ENCODE data around the gene ITPR1.
A peak's percentile ranks its signal among the peaks of the same experiment; 100 is the strongest.

ITPR1 gene

DNA sequence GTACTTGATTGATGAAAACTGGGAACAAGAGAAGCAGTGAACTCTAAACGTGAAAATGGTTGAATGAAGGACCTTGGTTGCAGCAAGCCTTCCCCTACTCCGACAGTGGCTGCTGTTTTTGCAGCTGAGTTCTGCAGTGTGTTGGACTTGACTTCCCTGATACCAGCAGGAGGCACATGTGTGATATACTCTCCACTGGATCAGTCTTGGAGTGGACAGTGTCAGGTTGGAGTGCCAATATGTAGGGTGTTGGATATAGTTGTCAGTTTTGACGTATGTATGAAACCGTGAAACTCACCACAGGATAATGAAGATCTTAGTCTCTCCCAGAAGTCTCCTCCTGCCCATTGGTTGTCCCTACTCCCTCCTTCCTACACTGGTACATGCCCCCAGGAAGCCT is 106.5 kb downstream of the ITPR1 start:
- FAIRE-seq = no peak

DNA sequence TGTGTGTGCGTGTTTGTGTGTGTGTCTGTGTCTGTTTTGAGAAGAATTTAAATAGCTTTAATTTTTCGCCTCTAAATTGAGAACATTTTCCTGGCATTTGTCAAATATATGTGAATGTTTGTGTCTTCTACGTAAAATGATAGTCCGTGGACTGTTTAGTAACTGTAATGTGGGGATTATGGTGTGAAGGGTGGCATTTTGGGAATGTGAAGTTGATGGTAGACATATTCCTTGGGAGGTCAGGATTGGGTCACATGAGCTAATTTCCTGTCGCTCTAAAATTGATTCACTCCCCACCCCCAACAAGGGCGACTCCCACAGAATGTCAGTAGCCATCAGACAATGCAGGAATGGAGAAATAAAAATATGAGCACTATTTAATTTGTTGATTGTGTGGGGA is 107.3 kb downstream of the ITPR1 start:
- FAIRE-seq = no peak

DNA sequence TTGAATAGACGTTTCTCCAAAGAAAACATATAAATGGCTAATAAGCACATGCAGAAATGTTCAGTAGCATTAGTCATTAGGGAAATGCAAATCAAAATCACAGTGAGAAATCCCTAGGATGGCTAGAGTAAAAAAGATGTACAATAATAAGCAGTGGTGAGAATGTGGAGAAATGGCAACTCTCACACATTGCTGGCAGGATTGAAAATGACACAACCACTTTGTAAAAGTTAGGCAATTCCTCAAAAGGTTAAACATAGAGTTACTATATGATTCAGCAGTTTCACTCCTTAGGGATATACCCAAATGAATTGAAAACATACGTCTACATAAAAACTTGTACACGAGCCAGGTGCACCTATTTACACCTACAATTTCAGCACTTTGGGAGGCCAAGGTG is 108.7 kb downstream of the ITPR1 start:
- no peak for FAIRE-seq

DNA sequence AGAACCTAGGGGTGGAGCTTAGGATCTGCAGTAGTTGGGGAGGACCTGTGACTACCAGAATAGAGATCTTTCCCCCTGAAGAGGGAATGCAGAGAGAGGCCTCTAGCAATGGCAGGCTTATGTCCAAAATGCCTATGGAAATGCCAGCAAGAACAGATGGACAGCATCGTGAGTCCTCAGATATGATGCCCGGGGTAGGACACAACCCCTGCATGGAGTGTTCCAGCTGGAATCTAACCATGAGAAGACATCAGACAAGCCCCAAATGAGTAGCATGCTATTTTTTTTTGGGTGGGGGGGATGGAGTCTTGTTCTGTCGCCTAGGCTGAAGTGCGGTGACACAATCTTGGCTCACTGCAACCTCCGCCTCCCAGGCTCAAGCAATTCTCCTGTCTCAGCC is 111.5 kb downstream of the ITPR1 start:
- FAIRE-seq = no peak

DNA sequence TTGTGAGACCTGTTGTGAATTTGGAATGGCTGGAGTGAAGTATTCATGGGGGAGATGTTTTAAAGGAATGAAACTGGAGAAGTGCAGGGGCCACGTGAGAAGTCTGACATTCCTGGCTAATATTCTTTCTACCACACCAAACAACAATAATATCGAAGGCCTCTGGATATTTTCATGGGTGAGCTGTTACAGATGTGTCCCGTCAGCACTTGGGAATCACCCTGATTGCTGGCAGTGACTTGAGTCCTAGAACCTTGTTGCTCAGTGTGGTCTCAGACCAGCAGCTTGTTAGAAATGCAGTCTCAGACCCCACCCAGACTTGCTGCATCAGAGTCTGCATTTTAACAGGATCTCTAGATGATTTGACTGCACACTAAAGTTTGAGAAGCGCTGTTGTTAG is 113.8 kb downstream of the ITPR1 start:
- no peak for FAIRE-seq

DNA sequence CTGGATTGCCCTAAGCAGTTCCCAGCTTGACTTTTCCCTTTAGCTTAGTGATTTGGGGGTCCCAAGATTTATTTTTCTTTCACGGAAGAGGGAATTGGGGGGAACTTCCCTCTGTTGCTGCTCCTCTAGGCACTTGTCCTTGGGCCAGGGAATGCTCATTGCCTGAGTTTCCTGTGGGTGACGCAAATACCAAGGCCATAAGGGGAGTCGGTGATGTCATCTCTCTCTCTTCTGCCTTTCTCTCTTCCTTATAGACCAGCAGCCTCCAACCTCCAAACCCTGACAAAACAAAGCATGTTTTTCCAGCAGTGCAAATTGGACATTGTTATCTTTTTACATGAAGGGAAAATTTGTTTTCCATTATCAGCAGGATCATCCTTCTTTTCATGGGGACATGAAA is 120.2 kb downstream of the ITPR1 start:
- no peak for FAIRE-seq

DNA sequence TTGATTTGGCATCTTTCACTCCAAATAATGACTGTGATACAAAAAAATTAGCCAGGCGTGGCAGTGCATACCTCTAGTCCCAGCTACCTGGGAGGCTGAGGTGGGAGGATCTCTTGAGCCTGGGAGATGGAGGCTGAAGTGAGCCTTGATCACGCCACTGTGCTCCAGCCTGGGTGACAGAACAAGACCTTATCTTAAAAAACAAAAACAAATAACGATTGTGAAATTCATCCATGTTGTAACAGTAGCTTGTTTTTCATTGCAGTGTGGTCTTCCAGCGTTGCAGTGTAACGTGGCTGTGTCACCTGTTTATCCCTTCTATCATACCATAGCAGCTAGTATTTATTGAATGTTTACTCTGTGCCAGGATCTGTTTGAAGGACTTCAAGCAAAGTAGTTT is 120.9 kb downstream of the ITPR1 start:
- FAIRE-seq = no peak

DNA sequence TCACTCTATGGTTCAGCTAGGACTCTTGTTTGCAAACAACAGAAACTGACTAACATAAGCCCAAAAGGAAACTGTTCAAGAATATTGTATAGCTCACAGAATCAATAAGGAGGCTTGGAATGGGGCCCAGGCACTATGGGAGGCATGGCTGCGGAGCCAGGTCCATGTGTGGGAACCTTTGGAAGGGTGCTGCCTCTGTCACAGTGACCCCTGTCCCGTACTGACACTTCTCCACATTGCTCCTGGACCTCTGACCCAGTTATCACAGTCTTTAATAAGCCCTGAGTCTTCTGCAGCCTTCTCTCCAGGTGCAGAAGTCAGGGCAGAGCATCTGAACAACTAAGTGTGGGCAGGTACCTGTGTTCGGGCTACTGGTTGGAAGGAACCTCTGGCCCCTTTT is 121.8 kb downstream of the ITPR1 start:
- no peak for FAIRE-seq

DNA sequence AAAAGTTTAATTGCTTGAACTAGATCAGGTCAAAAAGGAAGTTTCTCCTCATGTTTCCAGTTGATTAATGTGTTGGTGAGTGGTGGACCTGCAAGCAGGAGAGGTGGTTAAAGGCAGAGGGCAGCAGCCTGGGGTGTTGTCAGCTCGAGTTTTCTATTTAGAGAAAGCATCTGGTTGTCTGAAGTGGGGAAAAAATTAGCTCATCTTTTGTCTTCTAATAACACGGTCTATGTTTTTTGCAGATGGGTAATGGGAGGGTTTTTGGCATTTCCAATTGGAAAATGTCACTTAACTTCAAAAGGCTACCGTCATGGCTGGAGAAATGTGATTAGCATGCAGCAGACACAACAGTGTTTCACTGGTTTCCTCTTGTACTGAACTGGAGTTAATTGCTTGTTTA is 122.6 kb downstream of the ITPR1 start:
- FAIRE-seq = no peak

DNA sequence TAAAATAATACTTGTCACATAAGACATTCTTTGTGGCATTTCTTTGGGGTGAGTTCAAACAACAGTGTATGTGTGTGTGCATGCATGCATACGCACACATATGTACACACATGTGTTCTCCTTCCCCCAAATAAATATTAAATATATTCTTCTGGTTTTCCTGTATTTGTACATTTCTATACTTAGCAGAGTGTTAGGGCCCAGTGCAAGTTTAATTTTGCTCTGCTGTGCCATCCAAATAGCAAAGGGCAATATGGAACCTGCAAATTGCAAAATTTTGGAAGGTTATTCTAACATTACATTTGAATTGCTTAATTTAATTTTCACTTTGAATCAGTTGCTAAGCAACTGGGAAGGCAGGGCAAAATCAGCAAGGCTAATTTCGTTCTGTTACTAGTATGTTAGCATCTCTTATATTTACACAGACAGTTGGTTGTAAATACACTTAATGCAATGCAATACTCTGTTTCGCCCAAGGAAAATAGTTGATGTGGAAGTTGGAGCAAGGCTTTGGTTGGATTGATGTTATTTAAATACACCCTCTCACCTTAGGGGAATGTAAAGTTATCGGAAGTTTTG is 130.4 kb downstream of the ITPR1 start:
- no peak for FAIRE-seq

DNA sequence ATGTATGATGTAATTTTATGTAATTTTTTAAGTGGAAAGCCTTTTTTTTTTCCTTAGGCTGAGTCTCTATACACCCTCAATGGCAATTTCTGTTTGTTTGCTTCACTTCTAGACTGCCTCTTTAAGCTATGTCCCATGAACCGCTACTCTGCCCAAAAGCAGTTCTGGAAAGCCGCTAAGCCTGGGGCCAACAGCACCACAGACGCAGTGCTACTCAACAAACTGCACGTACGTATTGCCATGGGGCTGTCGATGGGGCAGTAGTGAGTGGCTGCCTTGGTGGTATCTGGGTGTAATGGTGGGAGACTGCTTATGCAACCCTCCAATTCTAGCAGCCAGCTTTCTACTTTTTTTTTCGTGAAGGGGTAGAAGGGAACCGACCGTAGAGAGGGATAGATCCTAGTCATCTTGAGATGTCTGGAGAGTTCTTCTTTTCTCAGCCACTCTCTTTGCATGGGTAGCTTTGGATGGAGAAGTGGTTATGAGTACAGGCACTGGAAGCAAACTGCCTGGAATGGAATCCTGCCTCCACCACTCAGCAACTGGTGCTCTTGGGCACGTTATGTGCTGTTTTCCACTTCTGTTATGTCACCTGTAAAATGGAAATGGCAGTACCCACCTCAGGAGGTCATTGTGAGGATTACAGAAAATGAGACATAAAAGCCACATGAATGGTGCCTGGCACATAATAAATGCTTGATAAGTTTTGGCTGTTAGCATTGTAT is 134.7 kb downstream of the ITPR1 start:
- FAIRE-seq = no peak

DNA sequence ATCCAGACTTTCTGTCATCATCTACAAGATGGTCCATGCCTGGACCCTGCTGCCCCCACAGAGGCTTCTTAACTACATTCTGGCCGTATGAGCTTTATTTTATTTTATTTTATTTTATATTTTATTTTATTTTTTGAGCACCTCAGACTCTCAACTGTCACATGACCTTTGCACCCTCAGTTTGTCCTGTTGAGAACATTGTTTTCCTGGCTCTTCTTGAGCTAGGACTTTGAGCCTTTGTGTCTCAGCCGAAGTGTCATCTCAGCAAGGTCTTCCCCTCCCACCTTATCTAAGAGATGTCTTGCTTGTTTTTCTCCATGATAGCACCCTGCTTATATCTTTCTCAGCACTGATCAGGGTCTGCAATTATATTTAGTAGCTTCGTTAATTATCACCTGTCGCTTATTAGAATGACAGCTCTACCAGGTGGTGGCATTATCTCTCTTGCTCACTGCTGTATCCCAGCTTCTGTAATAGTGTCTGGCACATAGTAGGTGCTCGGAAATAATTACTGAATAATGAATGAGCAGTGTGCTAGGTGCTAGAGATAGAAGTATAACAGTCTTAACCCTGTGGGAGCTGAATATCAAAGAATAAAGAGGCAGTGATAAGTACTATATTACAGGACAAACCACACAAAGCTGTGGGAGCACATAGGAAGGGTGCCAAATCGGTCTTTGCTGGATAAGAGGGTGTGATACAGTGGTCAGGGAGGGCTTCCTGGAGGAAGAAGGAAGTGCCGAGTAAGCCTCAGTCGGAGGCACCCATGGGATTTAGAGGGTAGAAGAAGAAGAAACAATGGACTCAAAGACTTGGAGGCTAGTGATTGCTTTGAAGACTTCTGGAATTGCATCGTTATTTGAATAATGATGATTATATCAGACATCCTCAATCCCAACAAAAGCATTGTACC is 136.2 kb downstream of the ITPR1 start:
- no peak for FAIRE-seq

DNA sequence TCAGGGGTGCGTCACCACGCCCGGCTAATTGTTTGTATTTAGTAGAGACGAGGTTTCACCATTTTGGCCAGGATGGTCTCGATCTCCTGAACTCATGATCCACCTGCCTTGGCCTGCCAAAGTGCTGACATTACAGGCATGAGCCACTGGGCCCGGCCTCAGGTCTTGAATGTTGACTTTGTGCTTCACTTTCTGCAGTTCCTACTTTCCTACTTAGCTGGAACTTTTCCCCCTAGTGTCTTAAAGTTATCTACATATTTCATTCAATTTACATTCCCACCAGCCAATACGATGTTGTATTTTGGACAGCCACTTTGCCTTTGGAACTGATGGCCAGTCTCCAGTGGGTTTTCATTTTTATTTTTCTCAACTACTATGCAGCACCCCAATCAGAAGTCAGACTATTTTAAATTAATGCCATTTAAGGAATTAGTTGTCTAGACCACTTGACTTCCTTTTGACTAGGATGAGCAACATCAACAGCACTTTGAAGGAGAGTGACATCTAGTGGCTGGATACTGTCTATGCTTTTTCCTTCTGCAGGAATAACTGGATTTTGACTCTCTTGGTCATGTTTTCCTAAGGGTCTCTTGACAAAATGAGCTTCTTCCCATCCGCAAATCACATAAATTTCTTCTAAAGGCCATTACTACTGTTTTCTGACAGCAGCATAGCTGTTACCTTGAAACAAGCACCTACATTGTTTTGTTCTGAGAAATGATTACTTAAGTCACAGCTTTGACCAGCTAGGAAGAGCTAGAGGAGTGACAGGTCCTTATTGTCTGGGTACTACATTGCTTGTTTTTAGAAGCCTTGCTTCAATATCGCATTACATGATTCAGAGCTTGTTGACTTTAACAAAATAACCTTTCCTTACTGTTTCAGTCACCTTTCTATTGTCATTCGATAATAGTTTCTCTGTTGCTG is 140.2 kb downstream of the ITPR1 start:
- peak; percentile 77 for FAIRE-seq

DNA sequence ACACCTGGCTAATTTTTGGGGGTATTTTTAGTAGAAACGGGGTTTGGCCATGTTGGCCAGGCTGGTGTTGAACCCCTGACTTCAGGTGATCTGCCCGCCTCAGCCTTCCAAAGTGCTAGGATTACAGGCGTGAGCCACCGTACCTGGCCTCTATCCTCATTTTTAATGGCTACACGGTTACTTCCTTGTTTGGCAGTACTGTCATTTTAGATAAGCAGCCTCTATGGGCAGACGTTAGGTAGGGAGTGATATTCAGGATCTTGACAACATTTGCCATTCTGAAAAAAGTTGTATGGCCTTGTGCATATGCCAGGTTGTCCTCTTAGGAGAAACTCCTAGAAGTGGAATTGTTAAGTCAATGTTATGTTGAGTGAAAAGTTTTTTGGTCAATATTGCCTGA is 141.7 kb downstream of the ITPR1 start:
- FAIRE-seq = no peak

DNA sequence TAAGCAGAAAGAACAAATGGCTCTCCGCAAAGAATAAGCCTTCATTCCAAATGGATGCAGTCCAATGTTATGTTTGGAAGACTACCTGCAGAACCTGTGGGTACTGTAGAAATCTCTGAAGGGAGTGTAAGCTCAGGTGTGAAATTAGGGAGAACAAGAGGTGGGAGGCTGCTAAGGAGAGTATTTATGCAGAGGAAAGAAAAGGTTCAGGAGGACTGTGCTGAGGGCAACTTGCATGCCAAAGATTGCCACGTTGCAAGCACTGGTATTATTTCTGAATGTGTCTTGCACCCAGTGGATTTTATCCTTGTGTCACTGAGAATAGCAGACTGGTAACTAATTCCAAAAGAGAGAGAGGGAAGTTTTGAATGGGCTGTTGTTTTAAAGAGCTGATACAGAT is 144.1 kb downstream of the ITPR1 start:
- no peak for FAIRE-seq

DNA sequence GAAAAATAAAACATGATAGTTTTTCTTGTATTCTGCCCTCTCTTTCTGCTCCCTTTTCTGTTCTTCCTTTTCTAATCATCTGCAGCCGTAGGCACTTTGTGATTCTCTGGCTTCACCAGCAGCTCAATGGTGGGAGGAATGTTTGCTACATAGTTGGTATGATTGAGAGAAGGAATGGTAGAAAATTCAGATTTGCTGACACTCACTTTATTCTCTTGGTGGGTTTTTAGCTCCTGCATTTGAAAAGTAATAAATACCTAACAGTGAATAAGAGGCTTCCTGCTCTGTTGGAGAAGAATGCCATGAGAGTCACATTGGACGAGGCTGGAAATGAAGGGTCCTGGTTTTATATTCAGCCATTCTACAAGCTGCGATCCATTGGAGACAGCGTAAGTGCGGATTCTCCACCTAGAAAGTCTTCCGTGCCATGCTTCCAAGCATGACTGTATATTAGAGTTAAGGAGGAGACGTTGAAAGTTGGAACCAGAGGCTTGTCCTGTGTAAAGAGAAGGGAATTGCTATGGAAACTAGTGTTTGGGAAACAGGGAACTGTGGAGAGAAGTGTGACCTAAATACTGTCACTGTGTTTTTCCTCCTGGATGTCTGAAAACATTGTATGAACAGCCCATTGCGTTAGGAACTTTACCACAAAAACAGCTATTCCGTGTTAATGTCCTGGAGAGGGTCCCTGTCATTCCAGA is 148.9 kb downstream of the ITPR1 start:
- FAIRE-seq = no peak

DNA sequence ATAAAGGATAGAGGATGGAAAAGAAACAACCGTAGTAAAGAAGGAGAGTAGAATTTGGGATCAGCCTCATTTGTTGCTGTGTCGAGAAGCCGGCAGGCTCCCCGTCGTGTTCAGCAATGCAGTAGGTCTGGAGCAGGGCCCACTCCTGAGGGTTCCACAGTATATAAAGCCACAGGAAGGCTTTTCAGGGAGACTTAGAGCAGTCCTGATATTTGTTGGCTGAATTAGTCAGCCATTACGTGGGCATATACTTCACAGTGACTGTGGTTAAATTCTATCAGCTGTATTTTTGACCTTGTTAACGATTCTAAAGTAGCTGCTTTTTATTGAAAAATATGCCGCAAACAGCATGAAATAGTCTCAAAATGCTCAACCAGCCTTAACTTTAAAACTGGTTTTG is 149.5 kb downstream of the ITPR1 start:
- no peak for FAIRE-seq

DNA sequence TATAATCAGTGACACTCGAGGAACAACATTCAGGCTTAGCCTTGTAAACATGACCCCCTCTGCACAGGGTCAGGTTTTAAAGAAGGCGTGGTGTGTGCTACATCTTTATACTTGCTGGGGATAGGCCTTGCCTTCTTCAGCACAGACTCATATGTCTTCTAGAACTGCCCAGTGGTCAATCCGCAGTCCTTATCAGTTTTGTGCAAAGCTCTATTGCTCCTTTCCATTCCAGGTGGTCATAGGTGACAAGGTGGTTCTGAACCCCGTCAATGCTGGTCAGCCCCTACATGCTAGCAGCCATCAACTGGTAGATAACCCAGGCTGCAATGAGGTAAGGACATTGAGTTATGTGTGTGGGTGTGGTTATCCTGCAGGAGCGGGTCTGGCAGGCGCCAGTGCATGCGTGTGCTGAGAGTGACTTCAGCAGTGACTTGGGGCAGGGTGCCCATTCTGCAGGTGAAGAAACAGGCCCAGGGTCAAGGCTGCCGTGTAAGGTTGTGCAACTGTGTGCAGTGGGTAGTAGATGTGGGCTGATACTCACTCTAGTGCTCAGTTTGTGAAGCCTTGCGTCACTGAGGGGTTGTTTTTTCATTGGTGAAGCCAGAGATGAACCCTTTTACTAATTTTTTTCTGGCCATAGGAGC is 150.9 kb downstream of the ITPR1 start:
- no peak for FAIRE-seq

DNA sequence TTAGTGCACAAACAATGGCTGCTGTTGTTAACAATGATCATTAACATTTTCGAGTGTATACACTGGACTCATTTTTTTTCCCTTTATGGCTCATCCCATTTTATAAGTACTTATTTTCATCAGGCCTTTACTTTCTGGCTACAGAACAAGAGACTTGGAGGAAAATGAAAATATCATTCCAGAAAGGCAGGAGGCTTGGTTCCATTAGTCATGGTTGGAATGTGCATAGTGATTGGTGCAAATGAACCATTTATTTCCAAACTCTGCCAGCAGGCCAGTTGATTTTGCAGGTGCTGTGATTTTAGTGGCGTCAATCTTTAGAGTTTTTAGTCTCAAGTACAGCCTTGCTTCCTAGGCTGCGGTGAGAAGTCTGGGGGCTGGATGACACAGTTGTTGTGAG is 151.8 kb downstream of the ITPR1 start:
- no peak for FAIRE-seq

DNA sequence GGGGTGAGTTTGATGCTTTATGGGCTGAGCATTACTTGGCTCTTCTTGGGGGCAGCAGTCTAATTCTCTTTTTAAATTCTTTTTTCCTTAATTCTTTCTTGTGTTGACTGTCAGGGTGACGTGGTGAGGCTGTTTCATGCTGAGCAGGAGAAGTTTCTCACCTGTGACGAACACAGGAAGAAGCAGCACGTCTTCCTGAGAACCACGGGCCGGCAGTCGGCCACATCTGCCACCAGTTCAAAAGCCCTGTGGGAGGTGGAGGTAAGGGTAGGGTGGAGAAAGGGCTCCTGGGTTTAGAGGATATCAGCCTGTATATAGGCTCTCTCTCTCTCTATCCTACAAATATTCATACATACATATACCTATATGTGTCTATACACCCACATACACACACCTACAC is 152.3 kb downstream of the ITPR1 start:
- no peak for FAIRE-seq

DNA sequence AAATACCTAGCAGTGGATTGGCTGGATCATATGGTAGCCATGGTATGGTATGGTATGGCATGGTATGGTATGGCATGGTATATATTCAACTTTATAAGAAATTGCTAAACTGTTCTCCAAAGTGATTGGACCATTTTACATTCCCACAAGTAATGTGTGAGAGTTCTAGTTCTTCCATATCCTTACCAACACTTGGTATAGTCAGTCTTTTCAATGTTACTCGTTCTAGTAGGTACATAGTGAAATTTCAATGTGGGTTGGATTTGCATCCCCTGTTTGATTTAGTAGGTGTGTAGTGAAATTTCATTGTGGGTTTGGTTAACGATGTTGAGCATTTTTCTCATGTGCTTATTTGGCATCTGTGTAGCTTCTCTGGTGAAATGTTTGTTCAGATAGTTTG is 154.3 kb downstream of the ITPR1 start:
- FAIRE-seq = no peak

Data from TTC549 (cell line).